Measurements from ENCODE around the gene RANBP1. TPM values are rescaled to one million over a fixed set of nuclear protein-coding genes. Genes with fewer than 3 reads are reported as not detected.
A peak's percentile ranks its signal among the peaks of the same experiment; 100 is the strongest.

The RANBP1 gene
- total RNA-seq, 3 donors from 2014 or later = 58.4 to 102 (median 66.0) TPM

- no peak for ATAC-seq
- Histone ChIP-seq H3K9me3 (no peaks in the 10 kb centered on the region), H3K4me1 (ENCODE audit: low read depth) (peaks cover 25% of the 10 kb centered on the region)
Observed at GRCh38 chr22:20083157-20083890, 32.6 kb upstream of the RANBP1 start.

GRCh38 chr22:20083891-20084546 is 31.9 kb upstream of the RANBP1 start:
- no peak for ATAC-seq
- TF ChIP-seq CTCF (IDR thresholded peaks at IDR 0.05) = no peak

More at GRCh38 chr22:20083157-20083890, 32.6 kb upstream of the RANBP1 start:
- no peak overlapping the region for H3K4me3 ChIP-seq
- no peaks in the 10 kb centered on the region for H3K36me3 ChIP-seq (ENCODE audit: low read depth)
- TF ChIP-seq CTCF (IDR thresholded peaks at IDR 0.05) = no peak
- intact Hi-C loops (cut with DNase I, micrococcal nuclease) = no loop called here
- DNase-seq = peak in 2 of 3 donors; percentile 14 to 17

GRCh38 chr22:20084547-20085413 is 31.1 kb upstream of the RANBP1 start:
- TF ChIP-seq CTCF (IDR thresholded peaks at IDR 0.05) = no peak
- intact Hi-C loops (cut with DNase I, micrococcal nuclease) = no loop called here
- Histone ChIP-seq H3K4me3 (no peak overlapping the region), H3K4me1 (ENCODE audit: low read depth) (peaks cover 25% of the 10 kb centered on the region), H3K36me3 (ENCODE audit: low read depth) (peaks cover 2% of the 10 kb centered on the region), H3K9me3 (no peaks in the 10 kb centered on the region)
- no peak for ATAC-seq
- DNase-seq = peak in 2 of 3 donors; percentile 33 to 34

More at GRCh38 chr22:20083891-20084546, 31.9 kb upstream of the RANBP1 start:
- intact Hi-C loops (cut with DNase I, micrococcal nuclease) = no loop called here
- peak in 1 of 3 donors; percentile 25 for DNase-seq
- H3K9me3 ChIP-seq = no peaks in the 10 kb centered on the region
- no peak overlapping the region for H3K4me3 ChIP-seq
- peaks cover 25% of the 10 kb centered on the region for H3K4me1 ChIP-seq (ENCODE audit: low read depth)
- no peaks in the 10 kb centered on the region for H3K36me3 ChIP-seq (ENCODE audit: low read depth)

- peaks cover 25% of the 10 kb centered on the region for H3K4me1 ChIP-seq (ENCODE audit: low read depth)
- H3K36me3 ChIP-seq (ENCODE audit: low read depth) = peaks cover 9% of the 10 kb centered on the region
- H3K4me3 ChIP-seq = no peak overlapping the region
- H3K9me3 ChIP-seq = no peaks in the 10 kb centered on the region
- no peak for ATAC-seq
- intact Hi-C loops (cut with DNase I, micrococcal nuclease) = no loop called here
- peak in 1 of 3 donors; percentile 29 for DNase-seq
- TF ChIP-seq CTCF (IDR thresholded peaks at IDR 0.05) = no peak
Observed at GRCh38 chr22:20085651-20086050, 30.3 kb upstream of the RANBP1 start.

- DNase-seq (peak in 2 of 3 donors; percentile 17 to 26), ATAC-seq (no peak)
- intact Hi-C loops (cut with DNase I, micrococcal nuclease) = no loop called here
- Histone ChIP-seq H3K4me1 (ENCODE audit: low read depth) (peaks cover 20% of the 10 kb centered on the region), H3K4me3 (no peak overlapping the region), H3K36me3 (ENCODE audit: low read depth) (peaks cover 9% of the 10 kb centered on the region), H3K9me3 (no peaks in the 10 kb centered on the region)
- no peak for TF ChIP-seq CTCF (IDR thresholded peaks at IDR 0.05)
Observed at GRCh38 chr22:20086101-20086599, 29.8 kb upstream of the RANBP1 start.
